ENCODE results near the gene LFNG.
"Not testable (repeated sequence)": the region's sequence is repeated elsewhere in the genome, so short reads cannot be mapped to it uniquely, and the experiment has no call there.

Gene LFNG

GRCh38 chr7:2530071-2530987 lies 10.8 kb downstream of the LFNG start:
- DNase-seq (ENCODE audit: extremely low read depth, low read depth): no peak
- no peak for TF ChIP-seq CTCF (IDR thresholded peaks at IDR 0.05; ENCODE audit: low read depth, low read length, missing control alignments)
- no peak overlapping the region for H3K4me3 ChIP-seq (replicated peaks; ENCODE audit: low read depth, low read length)

GRCh38 chr7:2530994-2531795 lies 11.6 kb downstream of the LFNG start:
- H3K4me3 ChIP-seq (replicated peaks; ENCODE audit: low read depth, low read length); DNase-seq (ENCODE audit: extremely low read depth, low read depth): not testable (repeated sequence)

GRCh38 chr7:2531796-2532110 lies 12.2 kb downstream of the LFNG start:
- DNase-seq (ENCODE audit: extremely low read depth, low read depth); H3K4me3 ChIP-seq (replicated peaks; ENCODE audit: low read depth, low read length): not testable (repeated sequence)

- not testable (repeated sequence) for DNase-seq (ENCODE audit: extremely low read depth, low read depth); H3K4me3 ChIP-seq (replicated peaks; ENCODE audit: low read depth, low read length)
Measured at GRCh38 chr7:2532199-2532772, 12.7 kb downstream of the LFNG start.

- not testable (repeated sequence) for DNase-seq (ENCODE audit: extremely low read depth, low read depth)
Measured at GRCh38 chr7:2532816-2533215, 13.2 kb downstream of the LFNG start.

GRCh38 chr7:2533566-2533965 lies 14.0 kb downstream of the LFNG start:
- H3K4me3 ChIP-seq (replicated peaks; ENCODE audit: low read depth, low read length); DNase-seq (ENCODE audit: extremely low read depth, low read depth): not testable (repeated sequence)

More at GRCh38 chr7:2532816-2533215, 13.2 kb downstream of the LFNG start:
- H3K4me3 ChIP-seq (replicated peaks; ENCODE audit: low read depth, low read length): not testable (repeated sequence)

- not testable (repeated sequence) for H3K4me3 ChIP-seq (replicated peaks; ENCODE audit: low read depth, low read length); DNase-seq (ENCODE audit: extremely low read depth, low read depth)
Measured at GRCh38 chr7:2534214-2534613, 14.6 kb downstream of the LFNG start.

- DNase-seq (ENCODE audit: extremely low read depth, low read depth); H3K4me3 ChIP-seq (replicated peaks; ENCODE audit: low read depth, low read length): not testable (repeated sequence)
Measured at GRCh38 chr7:2535872-2536627, 16.5 kb downstream of the LFNG start.

GRCh38 chr7:2537981-2538851 lies 18.6 kb downstream of the LFNG start:
- no peak overlapping the region for H3K4me3 ChIP-seq (replicated peaks; ENCODE audit: low read depth, low read length)
- no peak for TF ChIP-seq CTCF (IDR thresholded peaks at IDR 0.05; ENCODE audit: low read depth, low read length, missing control alignments)
- DNase-seq (ENCODE audit: extremely low read depth, low read depth): no peak

All from HFF-Myc (cell line).